Measurements from ENCODE around the gene CYB5RL.

Gene CYB5RL

GRCh38 chr1:54191525-54191924 lies 8.3 kb downstream of the CYB5RL start:
- no peak overlapping the region for H3K27ac ChIP-seq (ENCODE audit: low read depth, low read length)
- no peak overlapping the region for H3K9ac ChIP-seq (ENCODE audit: low read length)
- H2AFZ ChIP-seq (ENCODE audit: low read depth, low read length, severe bottlenecking): no peak overlapping the region
- no peaks in the 10 kb centered on the region for H3K9me2 ChIP-seq (replicated peaks; ENCODE audit: insufficient read depth, low read length)
- H3F3A ChIP-seq (ENCODE audit: insufficient read depth): no peaks in the 10 kb centered on the region
- no peaks in the 10 kb centered on the region for H3K79me2 ChIP-seq (ENCODE audit: insufficient read depth, low read length)
- no peak overlapping the region for H3K4me2 ChIP-seq (ENCODE audit: low read depth, low read length, poor library complexity, severe bottlenecking)
- no peaks in the 10 kb centered on the region for H4K20me1 ChIP-seq (ENCODE audit: low read depth, low read length)
- H3K36me3 ChIP-seq (ENCODE audit: low read length): peaks cover 4% of the 10 kb centered on the region; the same call in 1 of the 2 replicates
- TF ChIP-seq CTCF (IDR thresholded peaks at IDR 0.05; ENCODE audit: insufficient read depth, low read length, poor library complexity, severe bottlenecking) (no peak), EZH2phosphoT487 (conservative IDR thresholded peaks at IDR 0.05; ENCODE audit: low read length) (no peak)
- no peaks in the 10 kb centered on the region for H3K27me3 ChIP-seq (ENCODE audit: low read length)
- H3K4me3 ChIP-seq (ENCODE audit: insufficient read depth, low read length, poor library complexity, severe bottlenecking): no peak overlapping the region
- no peaks in the 10 kb centered on the region for H3K9me3 ChIP-seq (ENCODE audit: insufficient read depth, low read length)

GRCh38 chr1:54190526-54190925 lies 9.3 kb downstream of the CYB5RL start:
- H4K20me1 ChIP-seq (ENCODE audit: low read depth, low read length): no peaks in the 10 kb centered on the region
- peaks cover 4% of the 10 kb centered on the region; the same call in 1 of the 2 replicates for H3K36me3 ChIP-seq (ENCODE audit: low read length)
- TF ChIP-seq CTCF (IDR thresholded peaks at IDR 0.05; ENCODE audit: insufficient read depth, low read length, poor library complexity, severe bottlenecking) (no peak), EZH2phosphoT487 (conservative IDR thresholded peaks at IDR 0.05; ENCODE audit: low read length) (no peak)
- H2AFZ ChIP-seq (ENCODE audit: low read depth, low read length, severe bottlenecking): no peak overlapping the region
- no peaks in the 10 kb centered on the region for H3K27me3 ChIP-seq (ENCODE audit: low read length)
- no peak overlapping the region for H3K4me2 ChIP-seq (ENCODE audit: low read depth, low read length, poor library complexity, severe bottlenecking)
- H3K9me3 ChIP-seq (ENCODE audit: insufficient read depth, low read length): no peaks in the 10 kb centered on the region
- H3K27ac ChIP-seq (ENCODE audit: low read depth, low read length): no peak overlapping the region
- no peak overlapping the region for H3K9ac ChIP-seq (ENCODE audit: low read length)
- no peak overlapping the region for H3K4me3 ChIP-seq (ENCODE audit: insufficient read depth, low read length, poor library complexity, severe bottlenecking)
- H3K9me2 ChIP-seq (replicated peaks; ENCODE audit: insufficient read depth, low read length): no peaks in the 10 kb centered on the region
- no peaks in the 10 kb centered on the region for H3F3A ChIP-seq (ENCODE audit: insufficient read depth)
- no peaks in the 10 kb centered on the region for H3K79me2 ChIP-seq (ENCODE audit: insufficient read depth, low read length)

- no peaks in the 10 kb centered on the region for H3F3A ChIP-seq (ENCODE audit: insufficient read depth)
- H3K79me2 ChIP-seq (ENCODE audit: insufficient read depth, low read length): no peaks in the 10 kb centered on the region
- no peak overlapping the region for H3K4me3 ChIP-seq (ENCODE audit: insufficient read depth, low read length, poor library complexity, severe bottlenecking)
- no peaks in the 10 kb centered on the region for H3K9me2 ChIP-seq (replicated peaks; ENCODE audit: insufficient read depth, low read length)
- TF ChIP-seq EZH2phosphoT487 (conservative IDR thresholded peaks at IDR 0.05; ENCODE audit: low read length) (no peak), CTCF (IDR thresholded peaks at IDR 0.05; ENCODE audit: insufficient read depth, low read length, poor library complexity, severe bottlenecking) (no peak)
- no peak overlapping the region for H2AFZ ChIP-seq (ENCODE audit: low read depth, low read length, severe bottlenecking)
- H4K20me1 ChIP-seq (ENCODE audit: low read depth, low read length): no peaks in the 10 kb centered on the region
- no peak overlapping the region for H3K4me2 ChIP-seq (ENCODE audit: low read depth, low read length, poor library complexity, severe bottlenecking)
- H3K9ac ChIP-seq (ENCODE audit: low read length): no peak overlapping the region
- no peaks in the 10 kb centered on the region for H3K9me3 ChIP-seq (ENCODE audit: insufficient read depth, low read length)
- H3K27me3 ChIP-seq (ENCODE audit: low read length): no peaks in the 10 kb centered on the region
- H3K36me3 ChIP-seq (ENCODE audit: low read length): 0 out of 2 replicates have a peak, but pooled peaks cover 2% of the 10 kb centered on the region
- no peak overlapping the region for H3K27ac ChIP-seq (ENCODE audit: low read depth, low read length)
Measured at GRCh38 chr1:54188291-54188690, 11.5 kb downstream of the CYB5RL start.

Measured in SU-DHL-6 (cell line).